Fibroblast of lung (primary cell): ENCODE measurements around the gene SPAG7.

Source experiments
- EZH2 ChIP-seq: IDR thresholded peaks from 2 replicates; pipeline ENCODE4 v1.5.1; 2012; ENCODE audit warnings: low read length, control low read depth, mild to moderate bottlenecking; ENCODE audit errors: missing control alignments
- TF ChIP-seq, protein P1 (sequence below), 2 donors: IDR thresholded peaks in 1 of 2; conservative IDR thresholded peaks in 1 of 2; 1 replicate in 1 of 2; 2 replicates in 1 of 2; pipeline ENCODE4 v1.5.1; 2011 to 2012; ENCODE audit warnings: low read length in 2 of 2, control low read depth in 1 of 2, inconsistent platforms in 1 of 2, low read depth in 1 of 2, mild to moderate bottlenecking in 1 of 2

DNA sequence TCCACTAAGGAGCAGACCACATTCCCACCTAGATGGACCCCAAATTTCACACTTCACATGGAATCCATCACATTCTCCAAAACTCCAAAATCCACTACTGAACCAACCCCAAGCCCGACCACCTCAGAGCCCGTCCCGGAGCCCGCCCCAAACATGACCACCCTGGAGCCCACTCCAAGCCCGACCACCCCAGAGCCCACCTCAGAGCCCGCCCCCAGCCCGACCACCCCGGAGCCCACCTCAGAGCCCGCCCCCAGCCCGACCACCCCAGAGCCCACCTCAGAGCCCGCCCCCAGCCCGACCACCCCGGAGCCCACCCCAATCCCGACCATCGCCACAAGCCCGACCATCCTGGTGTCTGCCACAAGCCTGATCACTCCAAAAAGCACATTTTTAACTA lies 34.0 kb downstream of the SPAG7 start:
- TF ChIP-seq, protein P1, sequence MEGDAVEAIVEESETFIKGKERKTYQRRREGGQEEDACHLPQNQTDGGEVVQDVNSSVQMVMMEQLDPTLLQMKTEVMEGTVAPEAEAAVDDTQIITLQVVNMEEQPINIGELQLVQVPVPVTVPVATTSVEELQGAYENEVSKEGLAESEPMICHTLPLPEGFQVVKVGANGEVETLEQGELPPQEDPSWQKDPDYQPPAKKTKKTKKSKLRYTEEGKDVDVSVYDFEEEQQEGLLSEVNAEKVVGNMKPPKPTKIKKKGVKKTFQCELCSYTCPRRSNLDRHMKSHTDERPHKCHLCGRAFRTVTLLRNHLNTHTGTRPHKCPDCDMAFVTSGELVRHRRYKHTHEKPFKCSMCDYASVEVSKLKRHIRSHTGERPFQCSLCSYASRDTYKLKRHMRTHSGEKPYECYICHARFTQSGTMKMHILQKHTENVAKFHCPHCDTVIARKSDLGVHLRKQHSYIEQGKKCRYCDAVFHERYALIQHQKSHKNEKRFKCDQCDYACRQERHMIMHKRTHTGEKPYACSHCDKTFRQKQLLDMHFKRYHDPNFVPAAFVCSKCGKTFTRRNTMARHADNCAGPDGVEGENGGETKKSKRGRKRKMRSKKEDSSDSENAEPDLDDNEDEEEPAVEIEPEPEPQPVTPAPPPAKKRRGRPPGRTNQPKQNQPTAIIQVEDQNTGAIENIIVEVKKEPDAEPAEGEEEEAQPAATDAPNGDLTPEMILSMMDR (conservative IDR thresholded peaks at IDR 0.05 in 1 of 2, IDR thresholded peaks at IDR 0.05 in 1 of 2; ENCODE audit: low read depth in 1 of 2, low read length in 2 of 2), result no peak
- no peak for TF ChIP-seq EZH2
